ENCODE results near the gene MAGOH. TPM values are rescaled to one million over a fixed set of nuclear protein-coding genes. Genes with fewer than 3 reads are reported as not detected.
"Not testable (repeated sequence)": the region's sequence is repeated elsewhere in the genome, so short reads cannot be mapped to it uniquely, and the experiment has no call there.

The MAGOH gene
- total and polyA plus RNA-seq, 2 donors (not counting 1 experiment from before 2014, with no cell fraction given) = 33.0 to 34.5 TPM

DNA sequence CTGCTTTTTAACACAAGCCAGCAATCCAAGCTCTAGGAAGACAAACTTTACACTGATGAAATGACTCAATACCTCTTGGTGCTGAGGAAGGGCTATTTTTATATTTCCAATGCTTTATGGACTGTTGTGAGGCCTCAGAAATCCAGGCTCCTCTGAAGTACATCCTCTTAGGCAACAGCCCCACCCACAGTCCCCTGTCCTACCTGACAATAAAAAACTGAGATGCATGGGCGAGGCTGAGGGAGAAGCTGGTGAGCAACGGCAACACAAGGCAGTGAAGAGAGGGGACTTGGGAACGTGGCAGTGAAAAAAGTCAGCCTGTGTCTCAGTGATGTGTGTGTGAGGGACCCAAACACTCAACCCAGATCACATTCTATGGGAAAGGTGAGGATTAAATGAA is 51.8 kb downstream of the MAGOH start:
- Histone ChIP-seq H3K36me3 (ENCODE audit: control insufficient read depth, insufficient read depth, low read length) (no peaks in the 10 kb centered on the region), H3K4me3 (replicated peaks in 1 of 4; ENCODE audit: control extremely low read depth in 1 of 4, insufficient read depth in 1 of 4, low read depth in 3 of 4, low read length in 4 of 4) (no peak overlapping the region), H3K9me3 (ENCODE audit: control insufficient read depth, insufficient read depth, low read depth, low read length) (no peaks in the 10 kb centered on the region), H3K4me2 (ENCODE audit: extremely low read depth, insufficient read depth, low read length) (no peak overlapping the region), H3K27me3 (ENCODE audit: control insufficient read depth, insufficient read depth, low read length) (no peaks in the 10 kb centered on the region), H3K79me2 (ENCODE audit: control insufficient read depth, insufficient read depth, low read length) (no peaks in the 10 kb centered on the region), H3K4me1 (ENCODE audit: control insufficient read depth, extremely low read depth, insufficient read depth, low read length) (peaks cover 30% of the 10 kb centered on the region), H4K20me1 (ENCODE audit: control insufficient read depth, extremely low read depth, insufficient read depth, low read length) (no peaks in the 10 kb centered on the region), H2AFZ (ENCODE audit: low read length) (no peak overlapping the region), H3K27ac (ENCODE audit: insufficient read depth, low read length) (no peak overlapping the region), H3K9ac (ENCODE audit: insufficient read depth, low read length) (no peak overlapping the region)
- TF ChIP-seq CTCF (conservative IDR thresholded peaks at IDR 0.05 in 1 of 2, IDR thresholded peaks at IDR 0.05 in 1 of 2; ENCODE audit: low read depth in 1 of 2, low read length in 2 of 2) (no peak), EZH2 (IDR thresholded peaks at IDR 0.05; ENCODE audit: low read length, missing control alignments) (no peak)
- DNase-seq (ENCODE audit: low read depth in 2 of 2) = no peak

- H2AFZ ChIP-seq (ENCODE audit: low read length); H3K27ac ChIP-seq (ENCODE audit: insufficient read depth, low read length); H4K20me1 ChIP-seq (ENCODE audit: control insufficient read depth, extremely low read depth, insufficient read depth, low read length); DNase-seq (ENCODE audit: low read depth in 2 of 2); H3K9ac ChIP-seq (ENCODE audit: insufficient read depth, low read length); H3K36me3 ChIP-seq (ENCODE audit: control insufficient read depth, insufficient read depth, low read length); H3K27me3 ChIP-seq (ENCODE audit: control insufficient read depth, insufficient read depth, low read length); H3K4me2 ChIP-seq (ENCODE audit: extremely low read depth, insufficient read depth, low read length); H3K79me2 ChIP-seq (ENCODE audit: control insufficient read depth, insufficient read depth, low read length); H3K4me3 ChIP-seq (replicated peaks in 1 of 4; ENCODE audit: control extremely low read depth in 1 of 4, insufficient read depth in 1 of 4, low read depth in 3 of 4, low read length in 4 of 4); H3K9me3 ChIP-seq (ENCODE audit: control insufficient read depth, insufficient read depth, low read depth, low read length): not testable (repeated sequence)
- peaks cover 35% of the 10 kb centered on the region for H3K4me1 ChIP-seq (ENCODE audit: control insufficient read depth, extremely low read depth, insufficient read depth, low read length)
- peak in 1 of 2 donors; percentile 1 for TF ChIP-seq CTCF (conservative IDR thresholded peaks at IDR 0.05 in 1 of 2, IDR thresholded peaks at IDR 0.05 in 1 of 2; ENCODE audit: low read depth in 1 of 2, low read length in 2 of 2)
Observed at GRCh38 chr1:53185955-53186297, 52.4 kb downstream of the MAGOH start.

DNA sequence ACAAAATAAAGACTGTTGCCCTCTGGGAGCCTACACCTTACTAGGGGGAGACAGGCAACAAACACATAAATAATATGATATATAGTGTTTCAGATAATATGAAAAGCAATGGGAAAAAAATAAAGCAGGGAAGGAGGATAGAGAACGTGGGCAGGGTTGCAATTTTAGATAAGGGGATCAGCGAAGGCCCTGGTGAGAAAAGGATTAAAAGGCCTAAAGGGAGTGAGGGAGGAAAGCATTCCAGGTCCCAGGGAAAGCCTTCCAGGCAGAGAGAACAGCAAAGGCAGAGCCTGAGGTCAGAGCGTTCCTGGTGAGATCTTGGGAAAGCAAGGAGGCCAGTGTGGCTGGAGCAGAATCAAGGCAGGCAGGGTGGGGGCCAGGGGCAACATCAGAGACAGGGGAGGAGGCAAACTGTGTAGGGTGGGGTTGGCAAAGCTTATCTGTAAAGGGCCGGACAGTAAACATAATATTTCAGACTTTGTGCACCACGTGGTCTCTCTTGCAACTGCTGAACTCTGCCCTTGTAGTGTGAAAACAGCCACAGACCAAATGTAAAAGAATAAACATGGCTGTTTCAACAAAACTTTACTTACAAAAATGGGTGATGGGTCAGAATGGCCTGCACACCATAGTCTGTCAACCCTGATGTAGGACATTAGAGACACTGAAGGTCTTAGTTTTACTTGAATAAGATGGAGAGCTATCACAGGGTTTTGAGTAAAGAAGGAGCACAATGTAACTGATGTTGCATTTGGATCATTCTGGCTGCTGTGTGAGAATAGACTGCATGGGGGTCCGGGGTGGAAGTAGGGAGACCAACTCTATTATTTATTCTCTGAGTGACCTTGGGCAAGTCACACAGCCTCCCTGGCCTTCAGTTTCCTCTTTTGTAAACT is 55.0 kb downstream of the MAGOH start:
- H3K9ac ChIP-seq (ENCODE audit: insufficient read depth, low read length) = peak overlapping the region; percentile 22

More for the DNA sequence above, 55.0 kb downstream of the MAGOH start:
- Histone ChIP-seq H3K79me2 (ENCODE audit: control insufficient read depth, insufficient read depth, low read length) (no peaks in the 10 kb centered on the region), H3K4me2 (ENCODE audit: extremely low read depth, insufficient read depth, low read length) (peak overlapping the region; percentile 55), H3K4me3 (replicated peaks in 1 of 4; ENCODE audit: control extremely low read depth in 1 of 4, insufficient read depth in 1 of 4, low read depth in 3 of 4, low read length in 4 of 4) (no peak overlapping the region), H4K20me1 (ENCODE audit: control insufficient read depth, extremely low read depth, insufficient read depth, low read length) (no peaks in the 10 kb centered on the region), H3K27me3 (ENCODE audit: control insufficient read depth, insufficient read depth, low read length) (no peaks in the 10 kb centered on the region), H3K4me1 (ENCODE audit: control insufficient read depth, extremely low read depth, insufficient read depth, low read length) (peaks cover 49% of the 10 kb centered on the region), H2AFZ (ENCODE audit: low read length) (no peak overlapping the region), H3K36me3 (ENCODE audit: control insufficient read depth, insufficient read depth, low read length) (no peaks in the 10 kb centered on the region), H3K27ac (ENCODE audit: insufficient read depth, low read length) (peak overlapping the region; percentile 68), H3K9me3 (ENCODE audit: control insufficient read depth, insufficient read depth, low read depth, low read length) (no peaks in the 10 kb centered on the region)
- TF ChIP-seq CTCF (conservative IDR thresholded peaks at IDR 0.05 in 1 of 2, IDR thresholded peaks at IDR 0.05 in 1 of 2; ENCODE audit: low read depth in 1 of 2, low read length in 2 of 2) (no peak), EZH2 (IDR thresholded peaks at IDR 0.05; ENCODE audit: low read length, missing control alignments) (no peak)
- DNase-seq (ENCODE audit: low read depth in 2 of 2) = peak in 1 of 2 donors; percentile 99
